Stimulated activated CD8-positive, alpha-beta memory T cell treated with anti-CD3 and anti-CD28 coated beads, Interleukin-7, amount 100 ng/mL, for 48 hours (primary cell): ENCODE measurements around the gene TROAP.
"Not testable (repeated sequence)": the region's sequence is repeated elsewhere in the genome, so short reads cannot be mapped to it uniquely, and the experiment has no call there.

Source experiments
- DNase-seq, 2 donors: peaks; one replicate each; pipeline ENCODE4 v3.0.0-alpha.2; 2020; ENCODE audit warnings: low read depth in 1 of 2; ENCODE audit errors: extremely low read depth in 1 of 2

Gene TROAP, protein sequence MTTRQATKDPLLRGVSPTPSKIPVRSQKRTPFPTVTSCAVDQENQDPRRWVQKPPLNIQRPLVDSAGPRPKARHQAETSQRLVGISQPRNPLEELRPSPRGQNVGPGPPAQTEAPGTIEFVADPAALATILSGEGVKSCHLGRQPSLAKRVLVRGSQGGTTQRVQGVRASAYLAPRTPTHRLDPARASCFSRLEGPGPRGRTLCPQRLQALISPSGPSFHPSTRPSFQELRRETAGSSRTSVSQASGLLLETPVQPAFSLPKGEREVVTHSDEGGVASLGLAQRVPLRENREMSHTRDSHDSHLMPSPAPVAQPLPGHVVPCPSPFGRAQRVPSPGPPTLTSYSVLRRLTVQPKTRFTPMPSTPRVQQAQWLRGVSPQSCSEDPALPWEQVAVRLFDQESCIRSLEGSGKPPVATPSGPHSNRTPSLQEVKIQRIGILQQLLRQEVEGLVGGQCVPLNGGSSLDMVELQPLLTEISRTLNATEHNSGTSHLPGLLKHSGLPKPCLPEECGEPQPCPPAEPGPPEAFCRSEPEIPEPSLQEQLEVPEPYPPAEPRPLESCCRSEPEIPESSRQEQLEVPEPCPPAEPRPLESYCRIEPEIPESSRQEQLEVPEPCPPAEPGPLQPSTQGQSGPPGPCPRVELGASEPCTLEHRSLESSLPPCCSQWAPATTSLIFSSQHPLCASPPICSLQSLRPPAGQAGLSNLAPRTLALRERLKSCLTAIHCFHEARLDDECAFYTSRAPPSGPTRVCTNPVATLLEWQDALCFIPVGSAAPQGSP

DNA sequence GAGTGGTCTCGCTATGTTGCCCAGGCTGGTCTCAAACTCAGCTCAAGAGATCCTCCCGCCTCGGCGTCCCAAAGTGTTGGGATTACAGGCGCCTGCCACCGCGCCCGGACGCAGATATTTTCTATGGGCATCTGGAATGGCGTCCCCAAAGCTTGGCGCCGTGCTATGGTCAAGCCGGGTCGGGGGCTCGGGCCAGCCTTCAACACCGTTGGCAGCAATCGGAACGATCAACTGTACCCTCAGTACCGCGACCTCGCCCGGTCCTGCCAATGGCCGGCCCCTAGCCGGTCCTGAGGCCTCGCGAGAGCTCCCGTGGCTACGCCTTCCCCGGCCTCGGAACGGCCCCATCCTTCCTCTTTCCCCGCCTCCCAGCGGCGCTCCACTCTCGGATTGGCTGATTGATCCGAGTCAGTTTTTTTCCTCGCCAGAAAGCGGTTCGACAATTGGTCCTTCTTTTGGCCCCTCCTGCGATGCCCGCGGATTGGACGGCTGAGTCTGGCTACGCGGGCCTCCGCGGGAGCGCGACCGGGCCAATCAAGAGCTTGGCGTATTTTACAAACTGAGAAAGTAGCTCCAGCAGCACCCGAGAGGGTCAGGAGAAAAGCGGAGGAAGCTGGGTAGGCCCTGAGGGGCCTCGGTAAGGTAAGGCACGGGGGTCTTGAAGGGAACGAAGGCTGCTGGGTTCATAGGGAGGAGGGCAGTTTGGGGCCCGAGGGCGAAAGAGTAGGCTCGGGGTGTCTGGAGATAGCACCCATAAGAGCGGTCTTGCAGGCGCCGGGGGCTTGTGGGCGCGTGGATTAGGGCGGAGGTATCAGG is at the start of gene TROAP:
TROAP (plus strand) TSS at position 548 of the 816 bp plus-strand sequence. CDS start 354 bp downstream, outside the sequence.
- peak; percentile 91 to 96 for DNase-seq

DNA sequence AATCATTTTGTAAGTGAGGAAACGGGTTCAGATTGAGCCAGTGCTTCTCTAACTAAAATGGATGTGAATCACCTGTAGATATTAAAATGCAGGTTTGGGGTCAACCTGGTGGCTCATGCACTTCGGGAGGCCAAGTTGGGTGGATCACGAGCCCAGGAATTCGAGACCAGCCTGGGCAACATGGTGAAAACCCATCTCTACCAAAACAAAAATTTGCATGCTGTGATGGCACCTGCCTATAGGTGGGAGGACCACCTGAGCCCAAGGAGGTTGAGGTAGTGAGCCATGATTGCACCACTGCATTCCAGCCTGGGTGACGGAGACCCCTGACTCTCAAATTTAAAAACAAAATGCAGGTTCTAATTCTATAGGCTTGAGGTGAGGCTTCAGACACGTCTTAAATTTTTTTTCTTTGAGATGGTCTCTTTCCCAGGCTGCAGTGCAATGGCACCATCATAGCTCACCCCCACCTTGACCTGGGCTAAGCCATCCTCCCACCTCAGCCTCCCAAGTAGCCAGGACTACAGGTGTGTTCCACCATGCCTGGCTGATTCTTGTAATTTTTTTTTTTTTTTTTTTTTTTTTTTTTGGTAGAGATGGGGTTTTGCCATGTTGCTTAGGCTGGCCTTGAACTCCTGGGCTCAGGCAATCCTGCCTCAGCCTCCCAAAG is 49.2 kb upstream of the TROAP start:
- DNase-seq: no peak

DNA sequence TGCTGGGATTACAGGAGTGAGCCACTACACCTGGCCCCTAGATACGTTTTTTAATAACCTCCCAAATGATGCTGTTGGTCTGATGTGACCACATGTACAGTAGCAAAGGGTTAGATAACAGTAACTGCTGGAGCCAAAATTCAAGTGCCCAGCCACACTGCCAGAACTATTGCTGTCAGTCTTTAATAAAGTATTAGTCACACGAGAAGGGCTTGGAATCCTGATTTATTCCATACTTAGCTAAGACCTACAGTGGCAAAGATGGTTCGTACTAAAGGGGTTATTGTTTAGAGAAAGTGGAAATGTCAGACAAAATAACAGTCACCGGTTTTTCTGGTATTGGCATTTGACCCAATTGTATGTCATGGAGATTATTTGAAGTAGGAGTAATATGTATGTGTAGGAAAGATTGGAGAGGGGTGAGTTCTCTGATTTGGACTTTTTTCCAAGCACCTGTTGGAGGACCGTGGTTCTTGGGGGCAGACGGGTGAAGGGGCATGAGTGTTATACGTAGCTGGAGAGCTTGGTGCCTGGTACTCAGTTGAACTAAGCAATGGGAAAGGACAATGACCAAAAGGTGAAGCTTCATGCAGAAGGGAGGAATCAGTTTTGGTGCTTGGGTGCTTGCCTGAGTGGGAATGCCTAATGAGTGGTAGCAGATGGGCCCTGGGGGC is 48.5 kb upstream of the TROAP start:
- no peak for DNase-seq

DNA sequence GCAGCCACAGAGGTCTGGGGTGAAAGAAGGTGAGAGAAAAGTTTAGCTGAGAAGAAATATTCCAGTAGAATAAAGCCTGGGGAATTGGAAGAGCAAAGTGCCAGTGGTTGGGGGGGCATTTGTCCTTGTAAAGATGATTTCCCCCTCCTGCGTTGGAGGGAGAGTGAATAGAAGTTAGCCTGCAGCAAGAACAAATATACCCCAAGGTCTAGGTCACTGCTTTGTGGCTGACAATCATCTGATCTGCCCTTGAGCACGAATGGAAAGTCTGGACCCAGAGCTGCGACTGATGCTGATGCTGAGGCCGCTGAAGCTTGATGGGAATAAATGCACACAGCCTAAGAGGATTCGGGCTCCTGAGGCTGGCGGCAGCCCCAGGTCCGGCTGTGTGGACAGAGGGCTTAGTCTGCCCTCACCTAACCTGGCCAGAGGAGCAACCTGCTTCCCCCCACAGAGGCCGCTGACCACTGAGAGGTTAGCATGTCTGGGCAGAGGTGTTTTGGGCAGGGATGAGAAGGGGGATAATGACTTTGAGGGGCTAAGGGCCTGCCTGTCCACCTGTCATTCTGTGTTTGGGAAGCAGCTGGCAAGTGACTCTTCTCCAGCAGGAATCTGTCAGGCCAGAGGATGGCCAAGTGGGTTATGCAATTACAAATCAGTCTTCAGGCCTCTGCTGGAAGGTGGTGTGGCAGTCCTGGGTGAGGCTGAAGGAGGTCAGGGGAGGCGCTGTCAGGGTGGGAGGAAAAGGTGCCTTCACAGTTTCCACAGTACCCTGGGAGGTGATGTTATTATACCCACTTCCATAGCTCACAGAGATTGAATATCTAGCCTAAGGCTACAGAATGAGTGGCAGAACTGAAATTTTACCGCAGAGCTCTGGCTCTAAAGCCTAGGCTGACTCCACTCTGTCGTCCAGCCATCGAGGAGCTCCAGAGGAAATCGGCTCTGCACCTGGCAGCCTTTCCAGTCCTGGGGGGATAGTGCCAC is 46.5 kb upstream of the TROAP start:
- DNase-seq: no peak

DNA sequence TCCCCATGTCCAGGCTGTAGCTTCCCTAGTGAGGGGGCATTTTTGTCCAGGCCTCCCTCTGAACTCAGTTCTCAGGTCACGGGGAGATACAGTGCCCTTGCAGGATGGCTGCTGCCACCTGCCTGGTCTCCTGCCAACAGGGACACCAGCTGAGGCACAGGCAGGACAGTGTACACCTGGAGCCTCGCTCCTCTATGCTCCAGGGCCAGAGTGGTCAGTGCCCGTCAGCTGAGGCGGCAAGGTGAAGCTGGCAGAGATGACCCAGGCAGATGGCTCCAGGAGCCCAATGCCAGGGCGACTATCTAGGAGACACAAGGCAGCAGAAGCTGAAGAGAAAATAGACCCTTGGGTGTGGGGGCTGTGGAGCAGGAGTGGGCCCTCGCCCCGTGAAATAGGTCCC is 45.6 kb upstream of the TROAP start:
- DNase-seq: no peak

DNA sequence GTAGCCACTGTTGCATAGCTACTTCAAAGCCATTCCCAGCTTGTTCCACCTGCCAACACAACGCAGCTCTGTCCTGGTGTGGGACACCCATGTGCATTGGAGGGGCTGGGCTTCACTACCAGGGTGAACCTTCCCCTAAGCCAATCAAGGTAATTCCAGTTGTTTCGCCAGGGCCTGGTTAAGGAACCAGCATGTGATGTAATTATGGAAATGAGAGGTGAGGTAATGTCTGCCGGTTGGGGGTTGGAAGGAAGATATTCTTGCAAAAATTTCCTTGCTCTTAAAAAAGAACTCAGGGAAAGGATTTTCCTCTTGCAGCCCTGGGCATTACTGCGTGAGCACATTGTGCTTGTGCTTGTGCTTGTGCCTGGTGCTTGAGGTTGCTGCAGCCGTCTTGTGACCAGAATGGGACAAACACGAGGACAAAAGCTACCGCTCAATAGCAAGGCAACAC is 43.3 kb upstream of the TROAP start:
- DNase-seq: no peak

DNA sequence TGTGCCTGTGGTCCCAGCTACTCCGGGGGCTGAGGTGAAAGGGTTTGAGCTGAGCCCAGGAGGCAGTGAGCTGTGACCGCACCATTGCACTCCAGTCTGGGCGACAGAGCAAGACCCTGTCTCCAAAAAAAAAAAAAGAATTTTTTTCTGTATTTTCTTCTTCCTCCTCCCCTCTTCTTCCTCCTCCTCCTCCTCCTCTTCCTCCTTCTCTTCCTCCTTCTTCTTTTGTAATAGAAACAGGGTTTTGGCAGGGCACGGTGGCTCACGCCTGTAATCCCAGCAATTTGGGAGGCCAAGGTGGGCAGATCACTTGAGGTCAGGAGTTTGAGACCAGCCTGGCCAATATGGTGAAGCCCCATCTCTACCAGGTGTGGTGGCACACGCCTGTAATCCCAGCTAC is 42.5 kb upstream of the TROAP start:
- not testable (repeated sequence) for DNase-seq

DNA sequence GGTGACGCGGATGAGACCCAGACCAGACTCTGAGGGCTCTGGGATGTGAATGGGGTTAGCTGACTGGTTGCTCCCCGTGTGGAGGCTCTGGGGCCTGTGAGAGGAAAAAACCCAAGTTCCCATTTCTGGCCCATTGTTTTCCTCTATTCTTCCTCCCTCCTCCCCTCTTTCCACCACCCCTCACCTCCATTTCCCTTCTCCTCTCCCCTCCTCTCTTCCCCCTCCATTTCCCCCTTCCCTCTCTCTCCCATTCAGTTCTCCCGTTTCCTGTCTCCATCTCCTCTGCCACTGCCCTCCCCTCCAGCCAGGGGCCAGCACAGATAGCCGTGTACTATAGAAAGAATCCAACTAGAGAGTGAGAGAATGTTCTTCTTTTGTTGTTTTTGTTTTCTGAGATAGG is 40.8 kb upstream of the TROAP start:
- no peak for DNase-seq

DNA sequence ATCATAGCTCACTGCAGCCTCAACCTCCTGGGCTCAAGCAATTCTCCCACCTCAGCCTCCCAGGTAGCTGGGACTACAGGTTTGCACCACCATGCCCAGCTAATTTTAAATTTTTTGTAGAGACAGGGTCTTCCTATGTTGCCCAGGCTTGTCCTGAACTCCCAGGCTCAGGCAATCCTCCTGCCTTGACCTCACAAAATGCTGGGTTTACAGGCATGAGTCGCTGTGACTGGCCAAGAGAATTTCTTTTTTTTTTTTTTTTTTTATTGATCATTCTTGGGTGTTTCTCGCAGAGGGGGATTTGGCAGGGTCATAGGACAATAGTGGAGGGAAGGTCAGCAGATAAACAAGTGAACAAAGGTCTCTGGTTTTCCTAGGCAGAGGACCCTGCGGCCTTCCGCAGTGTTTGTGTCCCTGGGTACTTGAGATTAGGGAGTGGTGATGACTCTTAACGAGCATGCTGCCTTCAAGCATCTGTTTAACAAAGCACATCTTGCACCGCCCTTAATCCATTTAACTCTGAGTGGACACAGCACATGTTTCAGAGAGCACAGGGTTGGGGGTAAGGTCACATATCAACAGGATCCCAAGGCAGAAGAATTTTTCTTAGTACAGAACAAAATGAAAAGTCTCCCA is 40.2 kb upstream of the TROAP start:
- not testable (repeated sequence) for DNase-seq

DNA sequence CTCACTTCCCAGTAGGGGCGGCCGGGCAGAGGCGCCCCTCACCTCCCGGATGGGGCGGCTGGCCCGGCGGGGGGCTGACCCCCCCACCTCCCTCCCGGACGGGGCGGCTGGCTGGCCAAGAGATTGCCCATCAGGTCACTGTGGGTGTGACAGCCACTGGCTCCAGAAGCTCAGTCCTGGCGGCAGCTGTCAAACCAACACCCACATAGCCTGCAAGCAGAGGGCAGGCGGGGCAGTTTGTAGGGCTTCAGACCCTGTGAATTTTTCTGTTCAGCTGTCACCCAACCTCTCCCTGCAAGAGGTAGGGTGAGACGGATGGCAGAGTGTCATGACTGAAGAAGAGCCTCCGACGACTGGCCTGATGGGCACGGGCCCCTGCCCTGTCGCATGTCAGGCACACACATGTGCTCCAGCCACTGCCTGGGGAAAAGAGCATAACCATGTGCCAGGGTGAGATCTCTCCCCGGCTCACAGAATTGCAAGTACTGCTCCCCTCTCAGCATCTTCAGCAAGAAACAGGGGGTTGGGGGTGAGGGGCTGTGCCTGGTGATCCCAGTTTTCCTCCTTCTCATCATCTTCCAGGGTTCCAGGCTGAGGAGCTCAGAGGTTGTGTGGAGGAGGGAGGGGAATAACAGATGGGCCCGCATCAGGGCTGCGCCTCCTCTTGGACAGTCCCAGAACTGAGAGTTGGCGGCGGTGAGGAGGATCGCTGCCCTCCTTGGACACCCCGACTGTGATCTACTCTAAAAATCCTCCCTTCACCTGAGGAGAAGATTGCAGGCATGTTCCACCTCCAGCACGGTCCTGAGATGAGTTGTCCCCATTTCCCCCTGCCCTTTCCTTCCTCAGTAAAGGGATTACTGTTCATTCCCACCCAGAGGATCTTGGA is 39.3 kb upstream of the TROAP start:
- no peak for DNase-seq

DNA sequence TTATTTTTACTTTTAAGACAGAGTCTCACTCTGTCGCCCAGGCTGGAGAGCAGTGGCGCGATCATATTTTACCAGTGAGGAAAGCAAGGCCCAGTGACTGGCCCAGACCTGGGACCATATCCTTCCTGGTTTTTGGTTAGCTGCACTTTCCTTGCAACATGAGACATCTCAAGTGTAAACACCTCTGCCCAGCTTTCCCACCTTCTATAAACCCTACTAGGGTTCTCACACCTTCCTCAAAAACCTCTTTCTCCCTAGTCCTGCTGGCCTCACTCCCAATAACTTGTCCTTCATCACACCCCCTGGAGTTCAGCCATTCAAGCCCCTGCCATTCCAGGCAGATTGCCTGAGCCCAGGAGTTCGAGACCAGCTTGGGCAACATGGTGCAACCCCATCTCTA is 38.4 kb upstream of the TROAP start:
- no peak for DNase-seq

DNA sequence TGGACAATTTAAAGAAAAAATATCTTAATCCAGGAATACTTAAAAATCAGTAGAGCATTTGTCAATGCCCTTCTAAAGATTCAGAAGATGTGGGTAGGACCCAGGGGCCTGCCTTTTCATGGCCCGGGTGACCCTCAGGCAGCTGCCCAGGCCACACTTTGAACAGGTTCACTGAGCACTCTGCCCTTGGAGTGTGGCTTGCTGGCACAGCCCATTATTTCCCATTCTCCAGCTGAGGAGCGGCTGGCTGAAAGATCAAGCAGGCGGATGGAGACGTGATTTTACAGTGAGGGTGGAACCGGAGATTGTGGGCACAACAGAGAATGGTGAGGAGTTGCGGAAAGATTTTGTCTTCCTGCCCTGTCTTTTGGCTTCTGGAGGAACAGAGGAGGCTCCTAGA is 35.2 kb upstream of the TROAP start:
- no peak for DNase-seq

DNA sequence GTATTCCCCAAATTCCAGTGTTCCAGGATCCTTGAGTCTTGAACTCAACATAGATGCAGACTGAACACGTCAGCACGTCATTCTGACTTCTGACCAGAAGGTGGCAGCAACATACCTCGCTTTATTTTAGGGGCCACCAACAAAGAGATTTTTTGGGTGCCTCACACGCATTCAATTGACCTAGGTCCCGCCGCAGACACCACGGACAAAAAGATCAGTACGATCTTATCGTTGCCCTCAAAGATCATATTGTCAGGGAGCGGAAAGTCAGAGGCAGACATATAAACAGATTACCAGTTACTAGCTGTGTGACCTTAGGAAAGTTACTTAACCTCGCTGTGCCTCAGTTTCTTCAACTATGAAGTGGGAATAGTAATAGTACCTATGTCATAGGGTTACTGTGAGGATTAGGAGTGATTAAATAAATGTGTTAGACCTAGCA is 34.6 kb upstream of the TROAP start:
- peak in 1 of 2 donors; percentile 25 for DNase-seq

DNA sequence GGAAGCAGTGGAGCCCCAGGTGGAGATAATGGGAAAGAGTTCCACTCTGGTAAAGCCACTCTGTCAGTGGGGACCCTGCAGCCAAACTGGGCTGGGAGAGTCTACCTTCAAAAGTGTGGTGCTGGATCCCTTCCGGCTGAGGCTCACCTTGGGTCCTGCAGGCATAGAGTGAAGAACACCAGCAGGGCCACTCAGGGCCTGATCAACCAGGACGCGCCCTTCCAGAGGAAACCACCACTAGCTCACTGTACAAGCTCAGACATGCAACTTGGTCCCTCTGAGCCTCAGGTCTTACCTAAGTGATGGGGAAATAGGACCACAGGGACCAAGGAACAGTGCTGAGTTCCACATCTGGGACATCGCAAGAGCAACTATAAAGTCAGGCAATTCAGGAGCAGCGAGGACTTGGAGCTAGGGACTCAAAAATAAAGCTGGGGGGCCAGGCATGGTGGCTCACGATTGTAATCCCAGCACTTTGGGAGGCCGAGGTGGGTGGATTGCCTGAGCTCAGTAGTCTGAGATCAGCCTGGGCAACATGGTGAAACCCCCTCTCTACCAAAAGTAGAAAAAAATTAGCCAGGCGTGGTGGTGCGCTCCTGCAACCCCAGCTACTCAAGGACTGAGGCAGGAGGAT is 34.0 kb upstream of the TROAP start:
- DNase-seq: no peak

DNA sequence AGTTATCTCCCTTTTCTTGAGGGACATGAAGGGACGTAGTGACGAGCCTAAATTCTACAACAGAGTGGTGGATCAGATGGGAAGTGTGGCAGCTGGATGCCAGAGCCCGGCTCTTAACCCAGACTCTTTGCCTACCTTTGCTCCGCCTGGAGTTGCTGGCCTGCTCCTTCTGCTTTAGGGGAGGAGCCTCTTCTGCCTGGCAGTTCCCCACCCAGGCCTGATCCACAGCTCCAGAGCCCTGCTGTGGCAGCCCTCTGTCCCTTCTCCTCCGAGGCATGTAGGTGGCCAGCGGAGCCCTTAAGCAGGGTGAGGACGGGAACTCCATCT is 30.4 kb upstream of the TROAP start:
- DNase-seq: no peak

DNA sequence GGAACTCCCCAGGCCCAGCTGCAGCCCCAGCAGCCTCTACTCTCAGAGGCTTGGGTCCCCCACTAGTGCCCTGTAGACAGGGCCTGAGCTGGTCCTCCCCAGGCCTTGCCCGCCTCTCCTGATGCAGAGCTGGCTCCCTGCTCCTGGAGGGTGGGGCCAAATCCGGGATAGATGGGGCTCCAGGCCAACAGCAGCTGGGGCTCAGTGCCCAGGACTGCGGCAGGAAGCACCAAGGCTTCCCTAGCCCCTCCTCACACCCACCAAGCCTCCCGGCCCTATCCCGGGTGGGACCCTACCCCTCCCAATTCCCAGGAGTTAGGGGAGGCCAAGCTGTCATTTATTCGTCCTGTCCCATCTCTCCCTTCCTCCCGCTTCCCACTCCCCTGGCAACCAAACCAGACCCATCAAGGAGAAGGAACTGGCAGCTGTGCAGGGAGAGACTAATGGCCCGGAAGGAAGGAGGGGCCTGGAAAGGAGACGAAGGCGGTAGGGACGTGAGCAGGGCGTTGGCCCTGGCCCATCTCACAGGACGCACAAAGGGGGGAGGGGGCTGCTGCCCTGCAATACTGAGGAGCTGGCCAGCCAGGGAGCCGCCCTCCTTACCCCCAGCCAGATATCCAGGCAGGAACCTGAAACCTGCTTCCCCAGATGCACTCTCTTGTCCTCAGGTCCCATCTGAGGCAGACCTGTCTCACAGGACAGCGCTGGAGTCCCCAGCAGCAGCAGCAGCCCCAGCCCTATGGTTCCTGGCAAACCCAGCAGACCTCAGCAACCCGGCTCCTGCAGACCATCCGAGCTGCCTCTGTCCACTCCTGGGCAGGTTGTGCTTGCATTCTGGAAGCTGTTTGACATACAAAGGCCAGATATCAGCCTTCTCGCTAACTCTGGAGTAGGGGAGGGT is 29.7 kb upstream of the TROAP start:
- DNase-seq: no peak
